ENCODE measurements around the gene KRTAP5-2.
A peak's percentile ranks its signal among the peaks of the same experiment; 100 is the strongest.
"Not testable (repeated sequence)": the region's sequence is repeated elsewhere in the genome, so short reads cannot be mapped to it uniquely, and the experiment has no call there.

Gene KRTAP5-2

GRCh38 chr11:1575756-1576155, 22.3 kb downstream of the KRTAP5-2 start:
- H3K9ac ChIP-seq (ENCODE audit: low read length); H3K27ac ChIP-seq (ENCODE audit: low read depth, low read length): not testable (repeated sequence)

GRCh38 chr11:1574933-1575242, 23.2 kb downstream of the KRTAP5-2 start:
- Histone ChIP-seq H3K27me3 (ENCODE audit: control insufficient read depth, insufficient read depth, low read length) (no peaks in the 10 kb centered on the region), H3K4me3 (ENCODE audit: low read length) (no peak overlapping the region), H3K36me3 (ENCODE audit: control insufficient read depth, insufficient read depth, low read length) (no peaks in the 10 kb centered on the region), H3K9ac (ENCODE audit: low read length) (no peak overlapping the region), H3K27ac (ENCODE audit: low read depth, low read length) (no peak overlapping the region), H3K4me1 (ENCODE audit: control insufficient read depth, insufficient read depth, low read length) (peaks cover 10% of the 10 kb centered on the region)

More at GRCh38 chr11:1575756-1576155, 22.3 kb downstream of the KRTAP5-2 start:
- not testable (repeated sequence) for H3K4me1 ChIP-seq (ENCODE audit: control insufficient read depth, insufficient read depth, low read length); H3K36me3 ChIP-seq (ENCODE audit: control insufficient read depth, insufficient read depth, low read length); H3K27me3 ChIP-seq (ENCODE audit: control insufficient read depth, insufficient read depth, low read length); H3K4me3 ChIP-seq (ENCODE audit: low read length)

DNA sequence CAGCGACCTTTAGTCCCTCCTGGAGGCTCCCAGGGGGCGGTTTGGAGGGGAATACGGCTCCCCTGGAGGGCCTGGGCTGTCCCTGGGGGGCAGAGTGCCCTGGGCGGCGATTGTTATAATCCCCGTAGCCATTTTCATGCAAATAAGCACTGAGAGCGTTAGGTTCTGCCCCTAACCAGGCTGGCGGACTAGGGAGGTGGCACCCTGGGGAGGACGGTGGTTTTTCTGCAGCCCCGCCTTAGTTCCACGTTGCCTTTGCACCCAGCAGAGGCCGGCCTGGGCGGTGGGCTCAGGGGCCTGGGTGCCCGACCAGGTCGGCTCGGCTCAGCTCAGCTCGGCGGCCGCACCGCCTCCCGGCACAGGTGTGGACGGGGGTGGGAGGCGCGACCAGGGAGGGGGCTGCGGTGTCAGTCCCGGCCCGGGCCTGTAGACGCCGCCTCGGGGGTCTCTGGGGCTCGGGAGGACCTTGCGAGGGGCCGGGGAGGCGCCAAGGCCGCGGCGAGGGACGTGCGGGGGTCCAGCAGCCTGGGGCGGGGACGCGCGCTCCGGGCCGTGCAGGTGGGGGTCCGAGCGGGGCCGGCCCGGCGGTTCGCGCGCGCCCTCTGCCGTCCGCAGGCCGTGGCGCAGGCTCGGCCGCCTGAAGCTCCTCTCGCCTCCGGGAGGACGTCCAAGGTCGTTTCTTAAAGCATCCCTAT, 23.7 kb downstream of the KRTAP5-2 start:
- H3K27ac ChIP-seq (ENCODE audit: low read depth, low read length) = peak overlapping the region; percentile 33
- peak overlapping the region; percentile 61 for H3K4me3 ChIP-seq (ENCODE audit: low read length)
- peak overlapping the region; percentile 56 for H3K9ac ChIP-seq (ENCODE audit: low read length)
- peaks cover 14% of the 10 kb centered on the region for H3K4me1 ChIP-seq (ENCODE audit: control insufficient read depth, insufficient read depth, low read length)
- no peaks in the 10 kb centered on the region for H3K36me3 ChIP-seq (ENCODE audit: control insufficient read depth, insufficient read depth, low read length)
- H3K27me3 ChIP-seq (ENCODE audit: control insufficient read depth, insufficient read depth, low read length) = no peaks in the 10 kb centered on the region

DNA sequence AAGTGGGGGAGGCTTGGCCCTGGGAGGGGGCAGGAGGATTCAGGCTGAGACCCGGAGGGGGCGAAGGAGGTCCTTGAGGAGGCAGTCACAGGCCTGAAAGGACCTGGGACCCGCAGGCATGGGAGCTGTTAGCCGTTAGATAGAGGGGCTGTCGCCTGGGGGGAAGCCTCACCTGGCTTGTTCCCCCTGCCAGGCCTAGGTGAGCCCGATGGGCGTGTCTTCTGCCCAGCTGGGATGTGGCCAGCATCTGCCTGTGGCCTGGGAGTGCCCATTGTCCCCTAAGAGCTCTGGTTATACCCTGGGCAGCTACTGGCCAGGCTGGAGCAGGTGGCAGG, 24.2 kb downstream of the KRTAP5-2 start:
- peak overlapping the region; percentile 56 for H3K9ac ChIP-seq (ENCODE audit: low read length)
- peaks cover 17% of the 10 kb centered on the region for H3K4me1 ChIP-seq (ENCODE audit: control insufficient read depth, insufficient read depth, low read length)
- H3K27ac ChIP-seq (ENCODE audit: low read depth, low read length) = peak overlapping the region; percentile 33
- no peaks in the 10 kb centered on the region for H3K27me3 ChIP-seq (ENCODE audit: control insufficient read depth, insufficient read depth, low read length)
- no peaks in the 10 kb centered on the region for H3K36me3 ChIP-seq (ENCODE audit: control insufficient read depth, insufficient read depth, low read length)
- peak overlapping the region; percentile 61 for H3K4me3 ChIP-seq (ENCODE audit: low read length)

DNA sequence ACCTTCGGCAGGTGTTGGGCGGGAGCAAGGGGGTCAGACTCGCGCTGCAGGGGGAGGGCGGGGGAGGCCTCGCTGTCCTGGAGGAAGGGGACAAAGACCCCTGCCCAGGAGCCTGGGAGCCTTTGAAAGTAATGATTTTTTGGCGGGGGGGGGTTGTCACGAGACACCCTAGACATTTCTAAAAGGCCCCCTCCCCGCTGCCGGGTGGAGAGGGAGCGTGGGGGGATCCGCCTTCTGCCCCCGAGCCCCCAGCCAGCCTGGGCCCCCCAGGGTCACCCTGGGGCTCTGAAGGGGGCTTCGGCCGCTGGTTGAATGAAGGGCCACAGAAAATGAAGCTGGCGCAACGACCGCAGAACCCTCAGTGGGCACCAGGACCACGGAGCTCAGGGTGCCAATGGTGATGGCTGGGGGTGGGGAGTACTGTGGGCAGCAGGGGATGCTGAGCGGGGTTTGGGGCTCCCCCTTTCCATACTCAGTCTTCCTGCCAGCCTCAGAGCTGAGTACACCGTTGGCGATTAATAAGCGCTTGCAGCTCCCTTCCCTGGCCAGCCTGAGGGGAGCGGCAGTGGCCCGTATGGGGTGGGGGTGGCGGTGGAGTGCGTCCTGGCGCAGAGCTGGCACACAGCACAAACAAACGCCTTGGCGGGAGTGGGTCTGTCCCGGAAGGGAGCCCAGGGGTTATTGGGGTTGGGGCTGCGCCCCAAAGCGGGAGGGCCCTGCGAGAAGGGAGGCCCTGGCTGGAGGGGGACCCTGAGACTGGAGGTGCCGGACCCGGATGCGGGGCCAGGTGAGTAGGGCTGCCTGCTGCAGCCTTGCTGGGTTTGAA, 24.8 kb downstream of the KRTAP5-2 start:
- peak overlapping the region; percentile 33 for H3K27ac ChIP-seq (ENCODE audit: low read depth, low read length)

GRCh38 chr11:1572197-1573076, 25.7 kb downstream of the KRTAP5-2 start, which contains the start of gene DUSP8:
TSS of gene DUSP8 (minus strand) at chr11:1572271. CDS start at chr11:1565826, 6,445 bp downstream.
- Histone ChIP-seq H3K27me3 (ENCODE audit: control insufficient read depth, insufficient read depth, low read length) (no peaks in the 10 kb centered on the region), H3K9ac (ENCODE audit: low read length) (peak within 1 kb of the TSS; percentile 56), H3K4me3 (ENCODE audit: low read length) (peak within 1 kb of the TSS; percentile 67), H3K4me1 (ENCODE audit: control insufficient read depth, insufficient read depth, low read length) (peaks cover 23% of the 10 kb centered on the region), H3K36me3 (ENCODE audit: control insufficient read depth, insufficient read depth, low read length) (no peaks in the 10 kb centered on the region), H3K27ac (ENCODE audit: low read depth, low read length) (peak within 1 kb of the TSS; percentile 81)

More for the DNA sequence above, 24.8 kb downstream of the KRTAP5-2 start:
- H3K4me3 ChIP-seq (ENCODE audit: low read length) = peak overlapping the region; percentile 61
- H3K9ac ChIP-seq (ENCODE audit: low read length) = peak overlapping the region; percentile 56
- no peaks in the 10 kb centered on the region for H3K27me3 ChIP-seq (ENCODE audit: control insufficient read depth, insufficient read depth, low read length)
- H3K4me1 ChIP-seq (ENCODE audit: control insufficient read depth, insufficient read depth, low read length) = peaks cover 22% of the 10 kb centered on the region
- H3K36me3 ChIP-seq (ENCODE audit: control insufficient read depth, insufficient read depth, low read length) = no peaks in the 10 kb centered on the region

- Histone ChIP-seq H3K27me3 (ENCODE audit: control insufficient read depth, insufficient read depth, low read length) (no peaks in the 10 kb centered on the region), H3K9ac (ENCODE audit: low read length) (peak overlapping the region; percentile 40), H3K36me3 (ENCODE audit: control insufficient read depth, insufficient read depth, low read length) (no peaks in the 10 kb centered on the region), H3K4me3 (ENCODE audit: low read length) (peak overlapping the region; percentile 67), H3K4me1 (ENCODE audit: control insufficient read depth, insufficient read depth, low read length) (peaks cover 26% of the 10 kb centered on the region), H3K27ac (ENCODE audit: low read depth, low read length) (peak overlapping the region; percentile 81)
Measured at GRCh38 chr11:1571760-1572196, 26.3 kb downstream of the KRTAP5-2 start.

DNA sequence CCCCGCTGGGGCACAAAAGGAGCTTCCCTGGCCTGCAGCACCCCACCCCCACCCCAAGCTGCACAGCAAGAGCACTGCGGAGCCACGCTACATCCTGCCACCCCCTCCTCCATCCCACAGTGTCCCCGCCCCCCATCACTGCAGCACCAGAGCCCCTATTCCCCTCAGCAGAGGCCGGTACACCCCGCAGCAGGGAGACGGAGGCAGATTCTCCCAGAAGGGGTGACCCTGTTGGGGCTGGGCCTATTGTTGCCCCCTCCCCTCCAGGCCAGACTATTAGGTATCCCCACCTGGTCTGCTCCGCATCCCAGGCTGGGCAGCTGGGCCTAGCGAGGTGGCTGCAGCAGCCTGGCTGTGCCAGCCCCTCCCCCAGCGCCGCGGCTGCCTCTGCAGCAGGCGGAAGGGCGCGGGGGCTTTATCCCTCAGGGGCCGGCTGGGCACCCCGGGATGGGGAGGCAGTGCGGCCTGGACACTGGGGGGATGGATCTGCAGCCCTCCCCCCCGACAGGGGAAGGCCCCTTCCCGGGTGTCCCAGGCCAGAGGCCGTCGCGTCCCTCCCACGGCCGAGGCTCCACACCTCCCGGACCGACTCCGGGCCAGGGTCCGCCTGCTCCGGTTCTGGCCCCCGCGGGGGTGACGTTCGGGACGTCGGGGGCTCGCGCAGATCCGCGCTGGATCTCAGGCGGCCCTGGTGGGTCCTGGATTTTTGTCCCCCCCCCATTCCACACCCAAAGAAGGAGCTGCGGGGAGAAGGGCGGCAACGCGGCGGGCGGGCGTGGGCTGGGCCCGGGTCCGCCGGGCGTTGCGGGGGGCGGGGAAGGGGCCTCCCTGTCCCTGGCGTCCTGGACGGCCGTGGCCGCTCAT, 27.0 kb downstream of the KRTAP5-2 start:
- Histone ChIP-seq H3K4me1 (ENCODE audit: control insufficient read depth, insufficient read depth, low read length) (peaks cover 26% of the 10 kb centered on the region), H3K27ac (ENCODE audit: low read depth, low read length) (peak overlapping the region; percentile 81), H3K9ac (ENCODE audit: low read length) (peak overlapping the region; percentile 40), H3K4me3 (ENCODE audit: low read length) (peak overlapping the region; percentile 67), H3K27me3 (ENCODE audit: control insufficient read depth, insufficient read depth, low read length) (no peaks in the 10 kb centered on the region), H3K36me3 (ENCODE audit: control insufficient read depth, insufficient read depth, low read length) (no peaks in the 10 kb centered on the region)

- Histone ChIP-seq H3K4me1 (ENCODE audit: control insufficient read depth, insufficient read depth, low read length) (peaks cover 26% of the 10 kb centered on the region), H3K27ac (ENCODE audit: low read depth, low read length) (peak overlapping the region; percentile 81)
Measured at GRCh38 chr11:1570531-1570895, 27.6 kb downstream of the KRTAP5-2 start.

GRCh38 chr11:1570001-1570453, 28.1 kb downstream of the KRTAP5-2 start:
- Histone ChIP-seq H3K36me3 (ENCODE audit: control insufficient read depth, insufficient read depth, low read length) (no peaks in the 10 kb centered on the region), H3K27me3 (ENCODE audit: control insufficient read depth, insufficient read depth, low read length) (no peaks in the 10 kb centered on the region), H3K4me1 (ENCODE audit: control insufficient read depth, insufficient read depth, low read length) (peaks cover 31% of the 10 kb centered on the region), H3K9ac (ENCODE audit: low read length) (no peak overlapping the region), H3K27ac (ENCODE audit: low read depth, low read length) (peak overlapping the region; percentile 7), H3K4me3 (ENCODE audit: low read length) (no peak overlapping the region)

More at GRCh38 chr11:1570531-1570895, 27.6 kb downstream of the KRTAP5-2 start:
- Histone ChIP-seq H3K36me3 (ENCODE audit: control insufficient read depth, insufficient read depth, low read length) (no peaks in the 10 kb centered on the region), H3K4me3 (ENCODE audit: low read length) (peak overlapping the region; percentile 67), H3K9ac (ENCODE audit: low read length) (no peak overlapping the region), H3K27me3 (ENCODE audit: control insufficient read depth, insufficient read depth, low read length) (no peaks in the 10 kb centered on the region)

- H3K27ac ChIP-seq (ENCODE audit: low read depth, low read length) = no peak overlapping the region
- H3K4me1 ChIP-seq (ENCODE audit: control insufficient read depth, insufficient read depth, low read length) = peaks cover 36% of the 10 kb centered on the region
- peaks cover 2% of the 10 kb centered on the region for H3K27me3 ChIP-seq (ENCODE audit: control insufficient read depth, insufficient read depth, low read length)
- H3K36me3 ChIP-seq (ENCODE audit: control insufficient read depth, insufficient read depth, low read length) = no peaks in the 10 kb centered on the region
- no peak overlapping the region for H3K4me3 ChIP-seq (ENCODE audit: low read length)
- H3K9ac ChIP-seq (ENCODE audit: low read length) = no peak overlapping the region
Measured at GRCh38 chr11:1569251-1569780, 28.8 kb downstream of the KRTAP5-2 start.
